Right lobe of liver (tissue), 4 donors: ENCODE data around the gene PES1.

Experiments used
- POLR2A ChIP-seq: fragments of 450-650 bp; IDR thresholded peaks from one replicate; pipeline ENCODE4 v1.6.1; 2017; ENCODE audit warnings: antibody characterized with exemption, mild to moderate bottlenecking
- TF ChIP-seq, protein P1 (sequence below), 4 donors: fragments of 200-600 bp in 3 of 4; fragments of 450-650 bp in 1 of 4; IDR thresholded peaks; one replicate each; pipeline versions ENCODE4 v1.5.1 to v1.8.0; 2016 to 2022; ENCODE audit warnings: antibody characterized with exemption in 4 of 4, mild to moderate bottlenecking in 2 of 4
- donor health status: DM: no; HTN: no; CAD: no.
- donor health status: DM: no; HTN: no; CAD: no.
- donor health status: DM: no; HTN: yes; CAD: no.

DNA sequence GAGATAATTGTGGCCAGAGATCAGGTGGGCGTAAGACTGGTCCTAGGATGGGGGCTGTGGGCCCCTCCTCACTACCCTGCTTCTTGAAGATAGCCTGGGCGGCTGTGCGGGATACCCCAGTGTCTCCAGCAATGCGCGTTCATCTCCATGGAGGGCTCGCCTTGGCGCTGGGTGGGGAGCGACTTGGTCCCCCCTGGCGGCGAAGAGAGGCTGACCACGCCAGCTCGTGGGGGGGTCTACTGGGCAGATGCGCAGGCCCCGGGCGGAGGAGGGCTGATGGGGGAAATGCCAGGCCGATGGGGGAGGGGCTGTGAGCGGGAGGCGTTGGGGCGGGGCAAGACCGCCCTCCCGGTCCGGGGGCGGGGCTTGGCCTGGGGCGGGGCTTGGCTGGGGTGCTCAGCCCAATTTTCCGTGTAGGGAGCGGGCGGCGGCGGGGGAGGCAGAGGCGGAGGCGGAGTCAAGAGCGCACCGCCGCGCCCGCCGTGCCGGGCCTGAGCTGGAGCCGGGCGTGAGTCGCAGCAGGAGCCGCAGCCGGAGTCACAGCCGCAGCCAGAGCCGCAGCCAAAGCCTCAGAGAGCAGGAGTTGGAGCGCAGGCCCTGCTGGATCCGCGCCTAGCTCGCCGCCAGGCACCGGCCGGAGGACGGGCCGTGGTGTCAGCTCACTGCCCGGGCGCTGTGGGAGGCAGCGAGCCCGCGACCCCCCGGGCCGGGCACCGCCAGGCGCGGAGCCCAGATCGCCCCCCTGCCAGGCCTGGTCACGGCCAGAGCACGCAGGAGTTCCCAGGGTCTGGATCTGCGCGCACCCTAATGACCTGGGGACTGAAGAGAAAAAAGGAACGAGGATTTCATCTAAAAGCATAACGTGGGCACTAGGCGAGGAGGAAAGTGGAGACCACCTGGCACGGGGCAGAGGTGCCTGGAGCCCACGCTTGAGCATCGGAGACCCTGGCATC lies 43.8 kb upstream of the PES1 start, which contains the start of gene SLC35E4:
- peak; percentile 59 for TF ChIP-seq POLR2A
- TF ChIP-seq, protein P1, sequence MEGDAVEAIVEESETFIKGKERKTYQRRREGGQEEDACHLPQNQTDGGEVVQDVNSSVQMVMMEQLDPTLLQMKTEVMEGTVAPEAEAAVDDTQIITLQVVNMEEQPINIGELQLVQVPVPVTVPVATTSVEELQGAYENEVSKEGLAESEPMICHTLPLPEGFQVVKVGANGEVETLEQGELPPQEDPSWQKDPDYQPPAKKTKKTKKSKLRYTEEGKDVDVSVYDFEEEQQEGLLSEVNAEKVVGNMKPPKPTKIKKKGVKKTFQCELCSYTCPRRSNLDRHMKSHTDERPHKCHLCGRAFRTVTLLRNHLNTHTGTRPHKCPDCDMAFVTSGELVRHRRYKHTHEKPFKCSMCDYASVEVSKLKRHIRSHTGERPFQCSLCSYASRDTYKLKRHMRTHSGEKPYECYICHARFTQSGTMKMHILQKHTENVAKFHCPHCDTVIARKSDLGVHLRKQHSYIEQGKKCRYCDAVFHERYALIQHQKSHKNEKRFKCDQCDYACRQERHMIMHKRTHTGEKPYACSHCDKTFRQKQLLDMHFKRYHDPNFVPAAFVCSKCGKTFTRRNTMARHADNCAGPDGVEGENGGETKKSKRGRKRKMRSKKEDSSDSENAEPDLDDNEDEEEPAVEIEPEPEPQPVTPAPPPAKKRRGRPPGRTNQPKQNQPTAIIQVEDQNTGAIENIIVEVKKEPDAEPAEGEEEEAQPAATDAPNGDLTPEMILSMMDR (IDR thresholded peaks at IDR 0.05): no peak
